Fibroblast of pulmonary artery (primary cell): ENCODE data around the gene PGAM5.

Source experiments
- DNase-seq: peaks from one replicate; pipeline ENCODE4 v3.0.0-alpha.2; 2010; ENCODE audit warnings: low read depth
- H3K4me3 ChIP-seq: replicated peaks from 2 replicates; pipeline ENCODE4 v1.5.1; 2011; ENCODE audit warnings: low read depth, mild to moderate bottlenecking, control low read depth, low read length, moderate library complexity
- TF ChIP-seq, protein P1 (sequence below): IDR thresholded peaks from 2 replicates; pipeline ENCODE4 v1.5.1; 2011; ENCODE audit warnings: mild to moderate bottlenecking, control low read depth, low read length, inconsistent platforms; ENCODE audit errors: missing control alignments

PGAM5 gene

DNA sequence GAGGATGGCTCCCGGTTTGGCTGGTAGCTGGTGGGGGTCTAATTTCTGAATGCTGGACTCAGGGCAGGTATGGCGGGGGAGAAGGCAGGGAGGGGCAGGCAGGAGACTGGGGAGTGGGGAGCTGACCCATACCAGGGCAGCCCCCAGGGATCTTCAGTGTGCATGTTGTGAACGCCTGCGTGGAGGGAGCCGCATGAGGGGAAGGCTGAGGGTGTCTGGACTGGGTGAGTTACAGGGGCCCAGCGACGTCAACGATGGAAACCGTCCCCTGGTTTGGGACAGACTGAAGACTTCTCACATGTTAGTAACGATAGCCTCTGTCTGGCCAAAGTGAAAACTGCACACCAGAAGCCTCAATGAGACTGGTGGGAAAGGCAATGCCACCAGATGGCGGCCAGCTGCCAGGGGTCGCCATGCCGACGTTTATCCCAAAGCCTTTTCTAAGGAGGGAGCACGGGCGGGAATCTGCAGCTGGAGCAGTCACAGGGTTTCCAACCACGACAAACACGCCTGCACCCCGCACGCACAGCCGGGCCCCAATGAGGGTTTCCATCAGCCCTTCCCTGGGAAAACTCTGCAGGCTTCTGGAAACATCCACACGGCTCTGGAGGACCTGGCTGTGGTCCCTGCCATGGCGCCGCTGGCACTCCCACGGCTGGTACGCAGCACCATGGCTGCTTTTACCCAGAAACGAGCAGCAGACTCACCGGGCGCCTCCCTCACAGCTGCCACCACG, 14.0 kb downstream of the PGAM5 start:
- TF ChIP-seq, protein P1, sequence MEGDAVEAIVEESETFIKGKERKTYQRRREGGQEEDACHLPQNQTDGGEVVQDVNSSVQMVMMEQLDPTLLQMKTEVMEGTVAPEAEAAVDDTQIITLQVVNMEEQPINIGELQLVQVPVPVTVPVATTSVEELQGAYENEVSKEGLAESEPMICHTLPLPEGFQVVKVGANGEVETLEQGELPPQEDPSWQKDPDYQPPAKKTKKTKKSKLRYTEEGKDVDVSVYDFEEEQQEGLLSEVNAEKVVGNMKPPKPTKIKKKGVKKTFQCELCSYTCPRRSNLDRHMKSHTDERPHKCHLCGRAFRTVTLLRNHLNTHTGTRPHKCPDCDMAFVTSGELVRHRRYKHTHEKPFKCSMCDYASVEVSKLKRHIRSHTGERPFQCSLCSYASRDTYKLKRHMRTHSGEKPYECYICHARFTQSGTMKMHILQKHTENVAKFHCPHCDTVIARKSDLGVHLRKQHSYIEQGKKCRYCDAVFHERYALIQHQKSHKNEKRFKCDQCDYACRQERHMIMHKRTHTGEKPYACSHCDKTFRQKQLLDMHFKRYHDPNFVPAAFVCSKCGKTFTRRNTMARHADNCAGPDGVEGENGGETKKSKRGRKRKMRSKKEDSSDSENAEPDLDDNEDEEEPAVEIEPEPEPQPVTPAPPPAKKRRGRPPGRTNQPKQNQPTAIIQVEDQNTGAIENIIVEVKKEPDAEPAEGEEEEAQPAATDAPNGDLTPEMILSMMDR: no peak
- no peak for DNase-seq
- H3K4me3 ChIP-seq: no peak overlapping the region

DNA sequence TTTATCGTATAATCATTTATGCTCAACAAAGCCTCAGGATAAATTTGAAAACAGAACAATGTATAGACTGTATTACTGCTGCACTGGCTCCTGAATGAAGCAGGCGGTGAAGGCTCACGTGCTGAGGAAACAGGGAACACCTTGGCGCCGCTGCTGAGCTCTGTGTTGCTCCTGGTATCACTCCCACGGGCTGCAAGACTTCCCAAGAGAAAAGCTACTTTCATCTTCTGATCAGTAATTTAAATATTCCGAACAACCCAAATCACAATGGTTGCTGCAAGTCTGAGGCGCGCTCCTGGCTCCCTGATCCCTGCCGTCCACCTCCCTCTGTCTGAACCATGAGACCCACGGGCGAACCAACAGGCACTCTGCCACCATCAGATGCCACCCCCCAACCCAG, 15.7 kb downstream of the PGAM5 start:
- H3K4me3 ChIP-seq: no peak overlapping the region
- no peak for DNase-seq
- TF ChIP-seq, protein P1: no peak

DNA sequence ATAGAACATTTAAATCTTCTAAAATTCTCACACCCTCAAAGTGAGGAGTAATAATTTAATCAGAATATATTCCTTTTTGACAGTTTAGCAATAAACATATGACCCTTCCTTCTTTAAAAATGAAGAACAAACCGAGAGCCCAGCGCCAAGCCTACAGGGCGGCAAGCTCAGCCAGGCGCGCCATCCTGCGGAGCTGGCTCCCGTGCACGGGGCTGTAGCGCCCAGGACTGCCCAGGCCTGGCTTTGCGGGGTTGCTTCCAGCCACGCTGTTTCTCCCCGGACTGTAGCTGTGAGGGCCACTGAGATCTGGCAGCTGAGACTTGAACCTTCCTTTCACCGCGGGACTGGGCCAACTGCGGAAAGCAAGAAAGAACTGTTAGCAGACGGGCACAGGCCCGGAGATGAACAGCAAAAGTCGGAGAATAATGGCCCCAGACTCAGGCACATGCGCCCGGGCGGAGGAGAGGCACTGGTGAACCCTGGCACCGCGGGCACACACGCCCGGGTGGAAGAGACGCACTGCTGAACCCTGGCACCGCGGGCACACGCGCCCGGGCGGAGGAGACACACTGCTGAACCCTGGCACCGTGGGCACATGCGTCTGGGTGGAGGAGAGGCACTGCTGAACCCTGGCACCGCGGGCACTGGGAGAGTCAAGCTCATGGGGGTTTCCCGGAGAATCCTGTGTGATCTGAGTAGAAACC, 16.6 kb downstream of the PGAM5 start:
- TF ChIP-seq, protein P1: no peak
- no peak for DNase-seq

DNA sequence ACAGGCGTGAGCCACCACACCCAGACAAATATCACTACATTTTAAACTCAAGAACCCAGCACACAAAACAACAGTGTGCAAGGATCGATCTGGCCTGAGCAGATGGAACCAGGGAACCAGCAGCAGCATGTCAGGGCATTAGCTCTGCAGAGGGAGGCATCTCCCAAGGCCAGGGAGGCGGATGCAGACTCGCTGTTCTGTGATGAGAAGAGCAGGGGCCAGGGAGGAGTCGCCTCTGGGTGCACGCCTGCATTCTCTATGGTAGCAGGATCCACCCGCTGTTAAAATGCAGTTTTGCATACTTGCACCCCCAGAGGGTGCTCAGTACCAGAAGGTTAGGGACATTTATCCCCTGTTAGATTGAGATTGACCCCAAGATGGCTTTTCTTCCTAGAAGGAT, 17.9 kb downstream of the PGAM5 start:
- H3K4me3 ChIP-seq: no peak overlapping the region
- TF ChIP-seq, protein P1: no peak
- no peak for DNase-seq

More for the DNA sequence above, 16.6 kb downstream of the PGAM5 start:
- no peak overlapping the region for H3K4me3 ChIP-seq

DNA sequence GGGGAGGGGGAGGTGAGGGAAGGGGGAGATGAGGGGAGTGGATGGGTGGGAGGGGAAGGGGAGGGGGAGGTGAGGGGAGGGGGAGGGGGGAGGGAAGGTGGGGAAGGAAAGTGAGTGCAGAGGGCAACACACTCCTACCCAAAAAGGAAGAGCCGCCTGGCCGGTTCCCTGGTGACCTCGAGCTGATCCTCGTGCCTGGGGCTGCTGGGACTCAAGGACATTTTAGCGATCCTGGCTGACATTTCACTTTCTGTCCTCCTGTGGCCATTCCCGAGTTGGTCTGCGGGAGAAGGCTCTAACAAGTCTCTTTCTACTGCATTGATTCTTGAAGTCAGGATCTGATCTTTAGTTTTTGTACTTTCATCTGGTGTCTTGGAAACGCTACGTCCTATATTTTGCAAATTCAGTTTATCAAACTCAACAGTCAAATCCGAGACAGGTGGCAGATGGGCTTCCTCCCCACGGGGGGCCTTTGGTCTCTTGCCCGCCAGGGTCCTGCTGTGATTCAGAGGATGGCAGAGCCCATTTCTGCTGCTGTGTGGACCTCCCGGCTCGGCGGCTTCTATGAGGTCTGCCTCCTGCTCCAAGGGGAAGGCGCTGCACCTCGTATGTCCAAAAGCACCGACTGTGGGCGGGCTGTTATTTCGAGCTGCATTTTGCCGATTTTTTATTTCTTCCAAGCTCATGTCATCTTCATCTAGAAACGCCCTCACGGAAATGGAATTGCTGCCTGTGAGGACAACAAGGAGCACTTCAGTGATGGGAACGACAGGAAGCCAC, 19.1 kb downstream of the PGAM5 start:
- TF ChIP-seq, protein P1: no peak
- peak; percentile 26 for DNase-seq
- H3K4me3 ChIP-seq: no peak overlapping the region

DNA sequence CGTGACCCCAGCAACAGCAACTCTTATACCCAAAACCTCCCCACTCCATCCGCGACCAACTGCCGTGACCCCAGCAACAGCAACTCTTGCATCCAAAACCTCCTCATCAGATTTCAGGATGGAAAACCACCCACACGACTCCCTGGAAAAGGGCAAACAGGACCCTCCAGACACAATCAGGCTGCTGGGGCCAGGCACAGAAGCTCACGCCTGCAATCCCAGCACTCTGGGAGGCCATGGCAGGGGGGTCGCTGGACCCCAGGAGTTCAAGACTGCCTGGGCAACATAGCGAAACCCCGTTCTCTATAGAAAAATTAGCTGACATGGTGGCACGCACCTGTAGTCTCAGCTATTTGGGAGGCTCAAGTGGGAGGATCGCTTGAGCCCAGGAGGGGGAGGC, 19.7 kb downstream of the PGAM5 start:
- TF ChIP-seq, protein P1: no peak
- H3K4me3 ChIP-seq: no peak overlapping the region
- no peak for DNase-seq
